Kidney (tissue), 14 donors: ENCODE results near the gene CCDC85B. TPM values are rescaled to one million over a fixed set of nuclear protein-coding genes. Genes with fewer than 3 reads are reported as not detected.

ENCODE experiments used
- DNase-seq, 5 donors: peaks; one replicate each; pipeline ENCODE4 v3.0.0-alpha.2; 2013 to 2020
- FAIRE-seq: peaks from 2 replicates; lab custom pipeline; 2012; peaks lifted over from hg19 to GRCh38; lab: Jason Lieb, UNC
- H3K27ac ChIP-seq, 2 donors: one replicate each; pipeline ENCODE4 v1.7.0; 2013; ENCODE audit warnings: low read depth in 2 of 2, low read length in 2 of 2, inconsistent platforms in 1 of 2
- H3K27me3 ChIP-seq: one replicate; pipeline ENCODE4 v1.7.1; 2013; ENCODE audit warnings: low read length, inconsistent platforms; ENCODE audit not compliant: control insufficient read depth, insufficient read depth
- H3K36me3 ChIP-seq, 3 donors: one replicate each; pipeline versions ENCODE4 v1.7.0 to v1.7.1; 2013; ENCODE audit warnings: low read length in 3 of 3, control low read depth in 1 of 3, inconsistent platforms in 1 of 3; ENCODE audit not compliant: insufficient read depth in 3 of 3, control insufficient read depth in 2 of 3
- H3K4me1 ChIP-seq, 3 donors: one replicate each; pipeline versions ENCODE4 v1.7.0 to v1.7.1; 2013; ENCODE audit warnings: low read length in 3 of 3, inconsistent platforms in 1 of 3, low read depth in 1 of 3; ENCODE audit not compliant: control insufficient read depth in 2 of 3, insufficient read depth in 2 of 3
- H3K4me3 ChIP-seq, 3 donors: one replicate each; pipeline versions ENCODE4 v1.7.0 to v1.8.1; 2013; ENCODE audit warnings: low read length in 3 of 3, control low read depth in 1 of 3, inconsistent platforms in 1 of 3
- H3K9ac ChIP-seq, 3 donors: one replicate each; pipeline versions ENCODE4 v1.7.0 to v1.7.1; 2013; ENCODE audit warnings: low read length in 3 of 3, control low read depth in 1 of 3, inconsistent platforms in 1 of 3
- H3K9me3 ChIP-seq, 3 donors: one replicate each; pipeline versions ENCODE4 v1.7.0 to v1.7.1; 2013; ENCODE audit warnings: low read length in 3 of 3, control low read depth in 1 of 3, inconsistent platforms in 1 of 3; ENCODE audit not compliant: control insufficient read depth in 2 of 3, insufficient read depth in 1 of 3
- intact Hi-C: fragments of 100-400 bp; cut with DNase I; formaldehyde crosslinking; loops from one replicate; pipeline ENCODE4 v1.11.1; 2022
- polyA plus RNA-seq: library from polyadenylated mRNA; stranded (reverse); fragments of 350-450 nt; fragmentation: Illumina TruSeq; extraction: RNeasy Lipid Tissue Mini Kit (QIAGEN cat#74804); gene quantifications from one replicate; pipeline ENCODE4 v1.2.3, GENCODE V29; 2014; ENCODE audit warnings: low read depth, low replicate concordance; ENCODE audit not compliant: insufficient read depth
- total RNA-seq: library from RNA; stranded (reverse); fragmentation: NEBNext Ultra II Directional; extraction: Animal tissue kit (Norgen Biotek cat#: 25700); gene quantifications from one replicate; pipeline ENCODE4 v1.2.1, GENCODE V29; 2021
- TF ChIP-seq, protein P1 (sequence below): IDR thresholded peaks from 3 replicates; pipeline ENCODE4 v1.5.1; 2012; ENCODE audit warnings: mild to moderate bottlenecking, moderate library complexity, borderline replicate concordance; ENCODE audit not compliant: insufficient read depth; ENCODE audit errors: extremely low read depth
- donor health status: control.
- donor health status: control.
- donor health status: control.
- donor health status: control.
- donor health status: control.
- donor health status: DM: yes; HTN: yes; CAD: no.
- donor health status: Normal renal cell carcinoma (clear cell type).

The CCDC85B gene
- total and polyA plus RNA-seq, 2 donors from 2014 or later = 26.1 to 31.8 TPM

- Histone ChIP-seq H3K9me3 (no peaks in the 10 kb centered on the region), H3K4me1 (peaks cover 0 to 16% (median 3%) of the 10 kb centered on the region in 3 donors), H3K27ac (no peak overlapping the region), H3K9ac (no peak overlapping the region), H3K4me3 (no peak overlapping the region), H3K27me3 (no peaks in the 10 kb centered on the region), H3K36me3 (peaks cover 0 to 24% (median 7%) of the 10 kb centered on the region in 3 donors)
- FAIRE-seq (no peak), DNase-seq (peak in 1 of 5 donors; percentile 52)
- TF ChIP-seq, protein P1, sequence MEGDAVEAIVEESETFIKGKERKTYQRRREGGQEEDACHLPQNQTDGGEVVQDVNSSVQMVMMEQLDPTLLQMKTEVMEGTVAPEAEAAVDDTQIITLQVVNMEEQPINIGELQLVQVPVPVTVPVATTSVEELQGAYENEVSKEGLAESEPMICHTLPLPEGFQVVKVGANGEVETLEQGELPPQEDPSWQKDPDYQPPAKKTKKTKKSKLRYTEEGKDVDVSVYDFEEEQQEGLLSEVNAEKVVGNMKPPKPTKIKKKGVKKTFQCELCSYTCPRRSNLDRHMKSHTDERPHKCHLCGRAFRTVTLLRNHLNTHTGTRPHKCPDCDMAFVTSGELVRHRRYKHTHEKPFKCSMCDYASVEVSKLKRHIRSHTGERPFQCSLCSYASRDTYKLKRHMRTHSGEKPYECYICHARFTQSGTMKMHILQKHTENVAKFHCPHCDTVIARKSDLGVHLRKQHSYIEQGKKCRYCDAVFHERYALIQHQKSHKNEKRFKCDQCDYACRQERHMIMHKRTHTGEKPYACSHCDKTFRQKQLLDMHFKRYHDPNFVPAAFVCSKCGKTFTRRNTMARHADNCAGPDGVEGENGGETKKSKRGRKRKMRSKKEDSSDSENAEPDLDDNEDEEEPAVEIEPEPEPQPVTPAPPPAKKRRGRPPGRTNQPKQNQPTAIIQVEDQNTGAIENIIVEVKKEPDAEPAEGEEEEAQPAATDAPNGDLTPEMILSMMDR = no peak
- intact Hi-C loops = no loop called here
These were observed 20.7 kb upstream of the CCDC85B start for GRCh38 chr11:65869643-65870306.

- H3K27ac ChIP-seq = no peak overlapping the region
- FAIRE-seq (no peak), DNase-seq (peak in 1 of 5 donors; percentile 73)
- H3K36me3 ChIP-seq = peaks cover 0 to 19% (median 5%) of the 10 kb centered on the region in 3 donors
- peaks cover 0 to 16% (median 3%) of the 10 kb centered on the region in 3 donors for H3K4me1 ChIP-seq
- intact Hi-C loops = no loop called here
- no peaks in the 10 kb centered on the region for H3K9me3 ChIP-seq
- TF ChIP-seq, protein P1 = no peak
- H3K4me3 ChIP-seq = peak overlapping the region in 1 of 3 donors; percentile 20
- H3K27me3 ChIP-seq = no peaks in the 10 kb centered on the region
- H3K9ac ChIP-seq = peak overlapping the region in 1 of 3 donors; percentile 1
These were observed 20.2 kb upstream of the CCDC85B start for GRCh38 chr11:65870307-65870658.

DNA sequence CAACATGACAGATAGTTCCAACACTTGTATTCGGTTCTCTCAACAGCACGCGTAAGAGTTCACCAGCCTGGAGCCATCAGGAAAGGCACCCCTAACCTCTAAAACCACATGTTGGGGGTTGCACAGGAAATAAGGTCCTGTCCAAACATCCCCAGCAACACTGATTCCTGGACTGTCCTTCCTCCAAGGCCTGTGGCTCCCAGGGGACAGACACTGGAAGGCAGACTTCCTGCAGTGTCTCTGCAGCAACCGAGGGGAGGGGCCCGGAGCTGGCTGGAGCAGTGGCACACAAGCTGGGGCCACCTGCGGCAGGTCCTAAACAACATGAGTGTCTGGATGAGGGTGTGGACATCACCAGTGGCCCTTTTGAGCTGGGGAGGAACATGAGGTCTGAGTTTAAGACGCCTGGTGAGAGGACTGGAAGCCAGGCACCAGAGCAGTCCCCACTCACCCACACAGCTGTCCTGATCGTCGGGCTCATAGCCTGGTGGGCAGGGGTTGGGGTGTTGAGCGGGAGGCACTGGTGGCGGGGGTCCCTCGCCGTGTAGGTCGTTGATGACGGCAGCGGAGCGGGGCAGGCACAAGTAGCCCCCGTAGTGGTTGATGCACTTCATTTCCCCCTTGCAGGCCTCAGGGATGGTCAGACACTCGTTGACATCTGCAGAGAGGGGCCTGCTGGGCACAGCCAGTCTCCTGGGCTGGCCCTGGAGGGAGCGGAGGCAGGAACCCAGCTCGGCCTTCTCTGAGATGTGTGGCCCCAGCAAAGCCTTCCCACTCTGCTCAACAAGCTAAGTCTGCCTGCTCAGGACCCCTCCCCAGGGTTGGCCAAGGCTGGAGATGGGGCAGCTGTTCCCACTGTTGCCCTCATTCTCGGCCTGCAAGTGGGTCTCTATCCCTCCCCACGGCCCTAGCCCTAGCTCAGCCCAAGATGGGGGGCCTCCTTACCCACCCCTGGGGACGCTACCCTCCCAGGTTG lies 19.5 kb upstream of the CCDC85B start:
- FAIRE-seq = no peak
- H3K4me3 ChIP-seq = peak overlapping the region in 1 of 3 donors; percentile 20
- H3K9ac ChIP-seq = peak overlapping the region in 1 of 3 donors; percentile 73
- TF ChIP-seq, protein P1 = no peak
- peaks cover 0 to 16% (median 3%) of the 10 kb centered on the region in 3 donors for H3K4me1 ChIP-seq
- intact Hi-C loops = no loop called here
- H3K27me3 ChIP-seq = no peaks in the 10 kb centered on the region
- H3K27ac ChIP-seq = peak overlapping the region in 1 of 2 donors; percentile 32
- peak in 2 of 5 donors; percentile 29 to 90 for DNase-seq
- H3K36me3 ChIP-seq = peaks cover 0 to 15% (median 2%) of the 10 kb centered on the region in 3 donors
- H3K9me3 ChIP-seq = no peaks in the 10 kb centered on the region
